ENCODE data around the gene DAB2.

DAB2 gene

GRCh38 chr5:39381376-39381775 lies 43.4 kb downstream of the DAB2 start:
- no peak for DNase-seq (ENCODE audit: low read depth, low spot score)

GRCh38 chr5:39379693-39380092 lies 45.1 kb downstream of the DAB2 start:
- DNase-seq (ENCODE audit: low read depth, low spot score): no peak

- no peak for DNase-seq (ENCODE audit: low read depth, low spot score)
Observed at GRCh38 chr5:39377613-39378012, 47.2 kb downstream of the DAB2 start.

GRCh38 chr5:39376293-39376714 lies 48.5 kb downstream of the DAB2 start:
- peak; percentile 33 for DNase-seq (ENCODE audit: low read depth, low spot score)

GRCh38 chr5:39373791-39374190 lies 51.0 kb downstream of the DAB2 start:
- DNase-seq (ENCODE audit: low read depth, low spot score): no peak

- no peak for DNase-seq (ENCODE audit: low read depth, low spot score)
Observed at GRCh38 chr5:39371367-39371635, 53.5 kb downstream of the DAB2 start.

- DNase-seq (ENCODE audit: low read depth, low spot score): no peak
Observed at GRCh38 chr5:39370555-39371366, 54.0 kb downstream of the DAB2 start.

GRCh38 chr5:39369123-39369815 lies 55.5 kb downstream of the DAB2 start:
- no peak for DNase-seq (ENCODE audit: low read depth, low spot score)

- no peak for DNase-seq (ENCODE audit: low read depth, low spot score)
Observed at GRCh38 chr5:39368116-39368515, 56.7 kb downstream of the DAB2 start.

- no peak for DNase-seq (ENCODE audit: low read depth, low spot score)
Observed at GRCh38 chr5:39367711-39368110, 57.1 kb downstream of the DAB2 start.

- DNase-seq (ENCODE audit: low read depth, low spot score): no peak
Observed at GRCh38 chr5:39364367-39364766, 60.4 kb downstream of the DAB2 start, which contains the start of gene C9. Gene C9, minus strand, starts transcription at chr5:39364495. Its CDS starts 31 bp downstream, at chr5:39364464.

GRCh38 chr5:39363217-39363616 lies 61.6 kb downstream of the DAB2 start:
- no peak for DNase-seq (ENCODE audit: low read depth, low spot score)

- DNase-seq (ENCODE audit: low read depth, low spot score): no peak
Observed at GRCh38 chr5:39362646-39363045, 62.1 kb downstream of the DAB2 start.

GRCh38 chr5:39361306-39361705 lies 63.5 kb downstream of the DAB2 start:
- DNase-seq (ENCODE audit: low read depth, low spot score): no peak

GRCh38 chr5:39360471-39361111 lies 64.2 kb downstream of the DAB2 start:
- DNase-seq (ENCODE audit: low read depth, low spot score): no peak

GRCh38 chr5:39356263-39356662 lies 68.5 kb downstream of the DAB2 start:
- DNase-seq (ENCODE audit: low read depth, low spot score): no peak

- DNase-seq (ENCODE audit: low read depth, low spot score): no peak
Observed at GRCh38 chr5:39355324-39355723, 69.5 kb downstream of the DAB2 start.

GRCh38 chr5:39353717-39354399 lies 70.9 kb downstream of the DAB2 start:
- no peak for DNase-seq (ENCODE audit: low read depth, low spot score)

GRCh38 chr5:39352951-39353350 lies 71.8 kb downstream of the DAB2 start:
- DNase-seq (ENCODE audit: low read depth, low spot score): no peak

- no peak for DNase-seq (ENCODE audit: low read depth, low spot score)
Observed at GRCh38 chr5:39352170-39352569, 72.6 kb downstream of the DAB2 start.

GRCh38 chr5:39349484-39349883 lies 75.3 kb downstream of the DAB2 start:
- DNase-seq (ENCODE audit: low read depth, low spot score): no peak

- DNase-seq (ENCODE audit: low read depth, low spot score): no peak
Observed at GRCh38 chr5:39342460-39342859, 82.3 kb downstream of the DAB2 start.
